HG02759 (cell line): Measurements from ENCODE around the gene ANKMY1.

ENCODE experiments used
- ATAC-seq: cut with Tn5 transposase; IDR thresholded peaks from one replicate; pipeline ENCODE4 v1.9.1; 2021; ENCODE audit warnings: mild to moderate bottlenecking, moderate library complexity; ENCODE audit not compliant: unreplicated experiment

The ANKMY1 gene

DNA sequence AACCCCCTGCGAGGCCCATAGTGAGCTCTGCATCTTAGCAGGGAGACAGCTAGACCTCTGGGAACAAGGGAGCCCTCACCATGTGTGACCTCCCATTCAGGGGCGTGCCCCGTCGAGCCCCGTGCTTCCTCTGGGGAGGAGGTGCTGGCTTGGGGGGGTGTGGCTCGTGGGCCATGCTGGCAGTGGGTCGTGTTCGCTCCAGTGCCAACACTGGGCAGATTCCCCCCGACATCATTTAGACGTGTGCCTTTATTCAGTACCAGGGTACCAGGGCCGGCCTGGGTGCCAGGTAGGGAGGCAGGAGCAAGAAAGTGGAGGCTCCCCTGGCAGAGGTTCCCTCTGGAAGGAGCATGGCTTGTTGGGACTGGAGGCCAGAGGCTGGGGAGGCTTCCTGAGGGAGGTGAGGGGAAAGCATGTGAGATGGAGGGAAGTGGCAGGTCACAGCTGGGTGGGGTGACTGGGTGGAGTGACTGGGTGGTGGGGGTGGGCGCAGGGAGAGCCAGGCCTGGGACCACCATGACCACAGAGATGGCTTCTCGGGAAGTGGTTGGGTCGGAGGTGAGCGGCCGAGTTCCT lies 107.2 kb downstream of the ANKMY1 start:
- no peak for ATAC-seq

DNA sequence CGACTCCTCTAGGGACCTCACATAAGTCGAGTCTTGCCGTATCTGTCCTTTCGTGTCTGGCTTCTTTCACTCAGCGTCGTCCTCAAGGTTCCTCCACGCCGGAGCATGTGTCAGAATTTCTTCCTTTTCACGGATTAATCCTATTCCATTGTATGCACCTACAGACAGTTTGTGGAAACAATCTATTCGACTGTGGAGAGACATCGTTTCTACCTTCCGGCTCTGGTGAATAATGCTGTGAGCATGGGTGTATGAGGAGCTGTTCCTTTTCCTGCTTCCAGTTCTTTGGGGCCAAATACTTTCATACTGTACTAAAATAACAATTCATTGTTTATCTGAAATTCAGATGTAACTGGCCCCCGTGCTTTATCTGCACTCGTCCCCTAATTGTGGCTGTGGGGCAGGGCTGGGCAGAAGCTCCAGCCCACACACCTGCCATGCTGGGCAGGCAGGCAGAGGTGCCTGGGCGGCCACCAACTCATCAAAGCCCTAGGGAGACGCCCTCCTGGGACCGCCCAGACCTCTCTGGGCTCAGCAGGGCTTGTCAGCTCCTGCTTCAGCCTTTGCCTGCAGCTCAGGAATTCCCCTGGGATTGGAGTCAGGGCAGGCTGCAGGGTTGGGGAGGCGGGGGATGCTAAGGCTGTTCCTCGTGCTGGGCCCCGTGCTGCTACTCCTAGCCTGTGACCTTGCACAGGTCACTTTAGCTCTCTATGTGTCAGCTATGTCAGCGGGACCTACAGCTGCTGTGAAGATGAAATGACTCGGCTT lies 107.8 kb downstream of the ANKMY1 start:
- no peak for ATAC-seq

DNA sequence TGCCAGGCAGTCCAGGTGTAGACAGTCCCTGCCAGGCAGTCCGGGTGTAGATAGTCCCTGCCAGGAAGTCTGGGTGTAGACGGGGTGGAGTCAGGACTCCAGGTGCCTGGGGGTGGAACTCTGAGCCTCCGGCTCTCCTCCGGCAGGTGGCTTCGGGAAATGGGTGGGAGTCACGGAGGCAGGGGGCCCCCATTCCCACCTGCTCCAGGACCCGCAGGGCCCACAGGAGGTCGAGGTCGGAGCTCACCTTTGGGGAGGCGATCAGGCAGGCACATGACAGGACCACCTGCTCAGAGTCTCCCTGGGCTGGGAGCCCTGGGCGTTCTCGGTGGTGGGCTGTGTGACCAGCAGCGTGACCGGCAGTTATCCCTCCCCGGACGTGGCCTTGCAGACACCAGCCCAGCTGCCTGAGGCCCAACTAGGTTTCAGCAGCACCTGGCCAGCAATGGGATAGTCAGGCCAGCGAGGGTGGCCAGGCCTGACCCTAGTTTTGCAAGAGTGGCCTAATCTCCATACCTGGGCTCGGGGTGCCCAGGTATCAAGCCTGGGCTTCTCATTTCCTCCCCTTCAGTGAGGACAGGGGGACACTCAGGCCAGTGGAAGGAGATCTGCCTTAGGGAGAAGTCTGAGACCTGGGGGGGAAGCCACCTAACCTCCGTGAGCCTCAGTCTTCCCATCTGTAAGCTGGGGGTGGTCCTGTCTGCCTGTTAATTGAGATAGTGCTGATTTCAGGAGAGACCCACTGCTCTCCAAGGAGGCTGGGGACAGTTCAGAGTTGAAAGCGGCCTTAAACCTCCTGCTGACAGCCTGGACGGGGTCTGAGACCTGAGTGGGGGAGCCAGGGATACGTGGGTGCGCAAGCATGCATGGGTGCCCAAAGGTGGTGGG lies 109.2 kb downstream of the ANKMY1 start:
- ATAC-seq, result no peak

DNA sequence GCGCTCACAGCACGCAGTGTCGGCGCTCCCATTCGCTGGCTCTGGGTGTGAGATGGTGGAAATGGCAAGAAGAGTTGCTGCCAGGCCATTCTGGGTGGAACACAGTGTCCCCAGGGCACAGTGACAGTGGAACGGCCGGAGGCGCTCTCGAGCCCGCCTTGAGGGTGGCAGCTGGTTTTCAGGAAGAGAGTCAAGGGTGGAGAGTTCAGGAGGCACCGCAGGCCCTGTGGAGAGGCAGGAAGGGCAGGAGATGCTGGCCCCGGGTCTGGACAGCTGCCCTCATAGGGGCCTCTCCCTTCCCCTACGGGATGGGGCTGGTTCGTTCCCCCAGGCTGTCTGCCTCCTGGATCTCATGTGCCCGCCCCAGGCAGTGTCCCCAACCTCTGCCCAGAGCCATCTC lies 109.9 kb downstream of the ANKMY1 start:
- ATAC-seq, result no peak

DNA sequence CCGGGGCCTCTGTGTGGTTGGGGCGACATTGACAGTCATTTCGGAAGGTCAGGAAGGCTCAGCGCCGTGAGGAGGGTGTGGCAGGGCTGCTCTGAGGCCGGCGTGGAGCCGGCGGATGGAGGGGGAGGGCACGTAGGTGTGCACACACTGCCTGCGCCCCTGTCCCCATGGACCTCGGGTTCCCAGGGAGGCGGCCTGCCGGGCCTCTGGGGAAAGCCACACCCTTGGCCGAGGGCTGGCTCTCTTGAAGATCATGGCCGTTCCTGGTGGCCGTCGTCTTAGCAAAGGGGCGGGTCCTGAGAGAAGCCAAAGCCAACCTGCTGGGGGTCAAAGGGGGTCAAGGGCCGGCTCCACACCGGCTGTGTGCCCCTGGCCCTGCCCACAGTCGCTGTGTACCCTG lies 110.5 kb downstream of the ANKMY1 start:
- ATAC-seq, result no peak

DNA sequence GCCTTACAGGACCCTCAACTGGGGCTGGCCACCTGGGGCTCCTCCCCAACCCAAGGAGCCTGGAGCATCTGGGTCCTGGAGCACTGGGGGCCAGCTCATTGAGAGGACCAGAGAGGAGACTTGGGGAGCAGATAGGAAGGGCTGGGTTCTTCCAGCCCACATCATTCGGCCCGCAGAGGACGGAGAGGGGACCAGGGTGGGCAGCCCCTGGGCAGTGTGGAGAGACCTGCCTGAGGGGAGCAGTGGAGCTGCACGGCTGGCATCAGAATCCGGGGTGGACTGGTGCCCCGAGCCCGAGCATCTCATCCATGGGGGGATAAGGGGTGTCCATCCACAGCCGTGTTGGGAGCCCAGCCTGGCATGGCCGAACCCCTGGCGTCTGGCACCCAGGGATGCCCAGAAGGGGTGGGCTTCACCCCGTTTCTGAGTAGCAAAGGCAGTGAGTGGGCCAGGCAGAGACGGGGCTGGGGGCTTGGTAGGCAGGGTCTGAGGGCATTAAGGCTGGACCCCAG lies 111.1 kb downstream of the ANKMY1 start:
- ATAC-seq, result no peak

DNA sequence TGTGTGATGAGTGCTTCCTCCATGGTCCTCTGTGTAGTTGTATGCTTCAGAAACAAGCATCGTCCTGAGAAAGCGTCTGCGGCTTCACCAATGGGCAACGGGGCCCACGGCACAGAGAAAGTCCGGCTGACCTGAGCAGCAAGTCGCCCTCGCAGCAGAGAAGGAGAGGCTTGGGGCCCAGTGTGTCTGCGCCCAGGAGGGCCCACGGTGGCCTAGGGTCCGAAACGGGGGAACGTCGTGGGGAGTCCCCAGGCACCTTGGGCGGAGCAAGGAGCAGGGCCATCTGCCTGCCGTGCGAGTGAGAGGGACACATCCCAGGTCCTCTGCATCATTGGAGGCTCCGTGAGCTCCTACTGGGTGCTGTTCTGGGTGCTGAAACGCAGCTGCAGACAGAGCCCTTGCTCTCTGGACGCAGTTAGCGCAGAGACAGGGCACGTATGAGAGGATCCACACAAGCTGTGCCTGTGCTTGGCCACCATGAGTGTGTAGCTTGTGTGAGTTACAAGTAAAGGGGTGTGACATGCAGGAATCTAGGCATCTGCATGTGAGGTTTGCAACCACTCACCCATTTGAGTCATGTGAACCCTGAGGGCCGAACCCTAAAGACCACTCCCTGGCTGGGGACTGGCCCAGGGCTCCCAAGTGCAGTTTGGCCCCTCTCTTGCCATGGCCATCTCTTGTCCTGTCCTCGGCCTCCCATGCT lies 111.7 kb downstream of the ANKMY1 start:
- no peak for ATAC-seq

DNA sequence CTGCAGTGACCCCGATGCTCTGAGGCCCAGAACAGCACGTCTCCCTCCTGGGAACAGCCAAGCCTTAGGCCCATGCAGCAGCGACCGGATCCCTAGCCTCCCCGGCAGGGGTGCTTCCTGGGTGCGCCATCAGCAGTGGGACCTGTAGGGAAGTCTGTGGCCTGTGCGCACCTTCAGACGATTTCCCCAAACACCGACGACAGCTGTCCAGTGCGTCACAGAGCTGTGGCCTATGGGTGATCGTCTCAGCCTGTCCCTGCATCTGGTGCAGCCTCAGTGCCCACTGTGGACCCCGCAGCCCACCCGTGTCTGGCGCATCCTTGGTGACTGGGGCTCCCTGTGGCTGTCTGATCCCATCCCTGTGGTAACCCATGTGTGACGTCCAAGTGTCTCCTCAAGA lies 113.3 kb downstream of the ANKMY1 start:
- no peak for ATAC-seq

DNA sequence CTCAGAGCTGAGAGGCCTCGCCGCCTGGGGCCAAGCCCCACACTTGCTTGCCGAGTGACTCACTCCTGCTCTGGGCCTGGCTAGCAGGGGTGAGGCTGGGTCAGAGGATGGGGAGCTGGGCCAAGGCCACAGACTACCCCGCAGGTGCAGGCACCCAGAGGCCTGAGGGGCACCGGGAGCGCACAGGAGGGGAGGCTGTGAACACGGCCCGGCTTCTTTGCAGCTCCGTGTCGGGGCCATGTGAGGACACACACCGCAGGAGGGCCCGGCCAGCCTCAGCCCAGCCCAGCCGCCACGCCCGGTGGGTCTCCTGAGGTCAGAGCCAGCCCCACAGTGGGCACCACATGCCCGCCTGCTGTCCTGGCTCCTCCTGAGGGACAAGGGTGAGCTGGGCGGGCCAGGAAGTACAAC lies 113.9 kb downstream of the ANKMY1 start:
- ATAC-seq, result no peak

DNA sequence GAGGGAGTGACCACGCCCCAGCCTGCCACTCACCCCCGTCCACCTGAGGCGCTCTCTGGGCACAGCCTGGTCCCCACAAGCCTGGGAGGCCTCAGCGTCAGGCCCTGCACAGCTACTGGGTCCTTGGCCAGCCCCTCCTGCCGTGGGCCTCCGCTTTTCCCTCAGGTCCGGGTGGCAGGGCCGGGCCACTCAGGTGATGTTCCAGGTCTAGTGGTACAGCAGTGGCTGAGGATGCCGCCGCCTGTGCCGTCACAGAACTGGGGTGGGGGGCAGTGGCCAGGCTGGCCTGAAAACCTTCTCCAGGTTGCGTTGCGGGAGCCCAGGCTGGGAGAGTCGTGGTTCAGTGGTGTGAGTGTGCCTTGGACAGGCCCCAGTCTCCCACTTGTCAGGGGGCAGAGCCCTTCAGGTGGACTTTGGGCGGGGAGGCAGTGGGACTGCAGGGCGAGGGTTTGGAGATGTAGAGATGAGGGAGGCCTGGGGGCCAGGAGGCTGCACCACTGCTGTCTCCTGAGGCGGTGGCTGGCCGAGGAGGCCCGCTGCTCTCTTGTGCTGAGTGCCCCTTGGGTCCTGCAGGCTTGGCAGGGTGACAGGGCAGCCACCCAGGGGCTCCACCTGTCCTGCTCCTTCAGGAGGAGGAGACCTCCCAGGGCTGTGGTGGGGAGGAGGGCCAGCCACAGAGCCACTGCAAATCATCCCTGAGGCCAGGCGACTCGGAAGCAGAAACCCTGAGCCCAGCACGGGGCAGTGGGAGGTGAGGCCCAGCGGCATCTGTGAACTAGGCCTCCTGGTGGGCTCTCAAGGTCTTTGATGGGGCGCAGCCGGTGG lies 114.7 kb downstream of the ANKMY1 start:
- no peak for ATAC-seq

DNA sequence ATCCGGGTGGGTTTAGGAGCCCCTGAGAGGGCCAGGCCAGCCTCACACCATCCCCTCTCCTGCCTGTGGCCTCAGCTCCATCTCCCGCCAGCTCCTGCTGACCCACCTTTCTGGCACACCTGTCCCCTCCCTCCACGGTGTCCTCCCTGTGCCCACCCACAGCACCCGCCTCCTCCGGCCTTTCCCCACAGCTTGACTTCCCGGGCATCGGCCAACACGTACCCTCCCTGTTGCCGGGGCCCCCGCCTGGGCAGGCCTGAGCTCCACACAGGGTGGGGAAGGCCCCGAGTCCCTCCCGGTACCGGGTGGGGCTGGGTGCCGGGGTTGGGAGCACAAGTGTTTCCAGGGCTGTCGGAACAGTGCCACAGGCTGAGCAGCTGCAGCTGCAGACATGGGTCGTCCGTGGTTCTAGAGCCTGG lies 115.8 kb downstream of the ANKMY1 start:
- ATAC-seq, result no peak

DNA sequence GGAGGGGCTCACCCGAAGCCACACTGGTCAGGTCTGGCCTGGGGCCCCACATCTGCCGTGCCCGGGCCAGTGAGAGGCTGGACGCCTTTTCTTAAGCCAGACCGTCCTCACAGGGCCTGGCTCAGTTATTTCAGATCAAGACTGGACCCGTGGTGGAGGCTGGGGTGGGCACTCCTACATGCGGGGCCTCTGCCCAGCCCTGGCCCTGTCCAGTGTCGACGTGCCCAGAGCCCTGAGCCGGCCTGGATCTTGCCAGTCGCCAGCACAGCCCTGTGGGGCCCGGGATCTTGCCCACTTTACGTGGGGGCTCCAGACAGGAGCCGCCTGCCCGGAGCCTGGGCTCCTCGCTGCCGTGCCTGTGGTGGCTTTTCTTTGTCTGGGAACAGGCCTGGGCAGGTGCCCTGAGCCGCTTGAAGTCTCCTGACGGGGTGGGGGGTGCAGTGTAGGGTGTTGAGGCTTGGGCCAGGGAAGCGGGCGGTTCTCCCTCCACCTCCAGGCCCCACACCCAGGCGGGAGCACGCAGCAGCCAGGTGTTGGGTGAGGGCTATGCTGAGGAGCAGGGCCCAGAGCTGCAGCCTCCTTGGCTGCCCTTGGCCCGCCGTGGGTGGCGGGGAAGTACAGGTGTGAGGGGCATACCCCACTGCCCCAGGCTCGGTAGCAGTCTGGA lies 116.3 kb downstream of the ANKMY1 start:
- no peak for ATAC-seq

DNA sequence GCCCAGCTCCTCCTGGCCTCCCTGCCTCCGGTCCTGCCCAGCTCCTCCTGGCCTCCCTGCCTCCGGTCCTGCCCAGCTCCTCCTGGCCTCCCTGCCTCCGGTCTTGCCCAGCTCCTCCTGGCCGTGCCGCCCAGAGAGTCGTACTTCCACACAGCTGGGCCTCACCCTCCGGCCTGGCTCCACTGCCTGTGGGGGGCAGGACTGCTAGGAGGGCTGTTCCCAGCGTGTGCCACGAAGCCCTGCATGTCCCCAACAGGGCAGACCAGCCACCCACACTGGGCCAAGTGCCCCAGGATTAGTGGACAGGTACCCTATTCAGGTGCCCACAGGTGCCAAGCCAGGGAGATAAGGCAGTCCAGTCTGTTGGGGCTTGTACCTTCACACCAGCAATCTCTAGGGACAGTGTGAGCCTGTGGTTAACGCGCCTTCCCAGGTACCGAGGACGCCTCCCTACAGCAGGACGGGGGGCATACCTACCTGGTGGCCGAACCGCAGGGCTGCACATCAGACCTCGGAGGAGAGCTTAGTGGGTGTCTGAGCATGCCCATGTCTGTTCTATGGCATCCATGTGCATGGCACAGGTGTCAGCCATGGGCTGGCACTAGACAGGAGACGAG lies 117.0 kb downstream of the ANKMY1 start:
- ATAC-seq, result no peak

DNA sequence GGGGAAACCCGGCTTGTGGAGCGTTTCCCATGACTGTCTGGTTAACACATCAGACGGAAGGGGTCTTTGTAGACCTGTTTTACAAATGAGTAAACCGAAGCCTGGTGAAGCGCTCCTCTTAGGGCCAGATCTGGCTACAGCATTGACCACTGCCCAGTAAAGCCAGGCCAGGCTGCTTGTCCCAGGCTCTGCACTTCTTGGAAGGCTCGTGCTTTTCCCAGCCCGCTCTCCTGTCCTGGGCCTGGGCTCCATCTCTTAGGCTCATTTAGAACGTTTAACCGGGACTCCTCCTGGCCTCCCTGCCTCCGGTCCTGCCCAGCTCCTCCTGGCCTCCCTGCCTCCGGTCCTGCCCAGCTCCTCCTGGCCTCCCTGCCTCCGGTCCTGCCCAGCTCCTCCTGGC lies 117.5 kb downstream of the ANKMY1 start:
- ATAC-seq, result no peak

DNA sequence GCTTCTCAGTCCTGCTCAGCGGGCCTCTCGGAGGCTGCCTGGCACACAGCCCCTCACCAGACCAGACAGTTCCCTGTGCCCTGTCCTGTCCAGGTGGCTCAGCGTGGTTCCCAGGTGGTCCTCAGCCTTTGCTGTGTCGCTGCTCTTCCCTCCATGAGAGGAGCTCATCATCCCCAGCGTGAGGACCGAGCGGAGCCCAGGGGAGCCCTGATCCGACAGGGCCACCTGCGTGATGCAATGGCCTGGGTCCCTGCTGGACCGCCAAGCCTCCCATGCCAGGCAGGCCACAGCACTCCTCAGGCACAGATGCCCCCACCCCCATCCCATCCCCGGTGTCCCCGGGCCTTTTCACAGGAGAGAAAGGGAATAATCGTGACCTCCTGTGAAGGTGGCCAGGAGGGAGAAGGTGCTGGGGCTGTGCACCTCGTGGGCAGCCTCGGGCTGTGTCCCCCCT lies 118.1 kb downstream of the ANKMY1 start:
- no peak for ATAC-seq

DNA sequence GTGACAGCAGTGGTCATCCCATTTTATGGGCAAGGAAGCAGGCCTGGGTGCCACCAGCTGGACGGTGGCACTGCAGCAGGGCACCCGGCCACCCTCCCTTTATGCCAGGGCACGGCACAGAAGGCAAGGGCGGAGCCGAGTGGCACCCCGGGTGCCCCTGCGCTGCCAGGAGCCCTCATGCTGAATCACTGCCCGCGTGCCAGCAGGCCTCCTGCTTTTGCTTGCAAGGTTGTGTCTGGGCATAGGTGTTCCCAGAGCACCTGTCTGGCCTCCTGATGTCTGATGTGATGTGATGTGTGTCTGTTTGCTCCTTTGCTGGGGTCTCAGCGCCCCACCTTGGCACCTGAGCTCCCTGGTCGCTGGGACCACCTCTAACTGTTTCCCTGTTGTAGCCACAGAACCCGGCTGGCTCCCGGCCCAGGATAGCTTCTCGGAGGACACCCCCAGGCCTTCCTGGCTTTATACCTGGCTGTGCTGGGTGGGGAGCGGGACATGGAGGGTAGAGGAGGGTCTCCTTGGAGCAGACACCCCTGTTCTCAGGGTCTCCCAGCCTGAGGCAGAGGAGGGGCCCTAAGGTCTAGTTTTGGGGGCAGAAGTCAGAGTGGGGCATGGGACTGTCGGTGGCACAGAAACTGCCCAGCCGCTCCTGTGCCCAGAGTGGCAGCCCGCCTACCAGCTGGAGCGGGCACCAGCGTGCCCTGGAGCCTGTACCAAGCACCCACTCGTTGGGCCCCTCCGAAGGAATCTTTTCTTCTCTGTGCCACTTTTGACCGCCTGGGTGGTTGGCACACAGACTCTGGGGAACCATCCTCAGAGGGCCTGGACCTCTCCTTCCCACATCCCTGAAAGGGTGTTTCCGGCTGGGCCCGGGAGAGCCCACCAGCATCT lies 118.7 kb downstream of the ANKMY1 start:
- no peak for ATAC-seq

DNA sequence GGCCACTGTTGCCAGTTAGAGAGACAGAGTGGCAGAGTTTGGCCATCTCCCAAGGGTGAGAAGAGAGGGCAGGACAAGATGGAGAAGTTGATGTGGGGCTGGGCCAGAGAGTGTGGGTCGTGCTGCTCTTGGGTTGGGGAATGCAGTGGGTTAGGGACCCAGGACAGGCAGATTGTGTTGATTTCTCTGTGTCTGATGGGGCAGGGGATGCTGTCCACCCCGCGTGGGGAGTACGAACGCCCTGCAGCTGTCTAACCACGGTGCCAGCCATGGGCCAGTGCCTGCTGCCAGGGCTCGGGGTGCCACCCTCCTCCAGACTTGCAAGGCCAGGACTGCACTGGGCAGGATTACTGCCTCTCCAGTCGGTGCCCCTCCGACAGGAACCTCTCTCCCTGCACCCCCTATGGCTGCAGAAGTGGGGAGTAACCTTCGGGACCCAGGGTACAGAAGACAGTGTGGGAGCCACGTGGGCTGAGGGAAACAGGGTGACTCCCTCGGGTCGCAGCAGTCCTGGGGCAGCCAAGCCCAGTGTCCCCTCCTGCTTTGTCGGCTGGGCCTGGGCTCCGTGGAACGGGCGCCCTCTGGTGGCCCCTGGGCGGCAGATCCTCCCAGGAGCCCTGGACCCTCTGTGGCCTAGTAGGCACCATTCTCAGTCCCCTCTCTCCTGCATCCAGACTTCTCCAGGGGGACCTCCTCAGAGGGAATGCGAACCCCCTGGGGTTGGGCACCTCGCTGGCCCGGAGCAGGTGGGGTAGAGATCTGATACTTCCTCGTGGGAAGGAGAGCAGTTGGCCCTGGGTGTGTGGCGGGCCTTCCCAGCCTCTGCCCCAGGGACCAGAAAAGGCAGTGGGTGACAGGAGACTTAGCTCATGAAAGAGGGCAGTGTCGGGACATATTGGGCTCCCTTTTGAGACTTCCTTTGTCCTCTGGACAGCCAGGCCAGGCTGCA lies 119.7 kb downstream of the ANKMY1 start:
- no peak for ATAC-seq
